ENCODE data around the gene MTM1.

DNA sequence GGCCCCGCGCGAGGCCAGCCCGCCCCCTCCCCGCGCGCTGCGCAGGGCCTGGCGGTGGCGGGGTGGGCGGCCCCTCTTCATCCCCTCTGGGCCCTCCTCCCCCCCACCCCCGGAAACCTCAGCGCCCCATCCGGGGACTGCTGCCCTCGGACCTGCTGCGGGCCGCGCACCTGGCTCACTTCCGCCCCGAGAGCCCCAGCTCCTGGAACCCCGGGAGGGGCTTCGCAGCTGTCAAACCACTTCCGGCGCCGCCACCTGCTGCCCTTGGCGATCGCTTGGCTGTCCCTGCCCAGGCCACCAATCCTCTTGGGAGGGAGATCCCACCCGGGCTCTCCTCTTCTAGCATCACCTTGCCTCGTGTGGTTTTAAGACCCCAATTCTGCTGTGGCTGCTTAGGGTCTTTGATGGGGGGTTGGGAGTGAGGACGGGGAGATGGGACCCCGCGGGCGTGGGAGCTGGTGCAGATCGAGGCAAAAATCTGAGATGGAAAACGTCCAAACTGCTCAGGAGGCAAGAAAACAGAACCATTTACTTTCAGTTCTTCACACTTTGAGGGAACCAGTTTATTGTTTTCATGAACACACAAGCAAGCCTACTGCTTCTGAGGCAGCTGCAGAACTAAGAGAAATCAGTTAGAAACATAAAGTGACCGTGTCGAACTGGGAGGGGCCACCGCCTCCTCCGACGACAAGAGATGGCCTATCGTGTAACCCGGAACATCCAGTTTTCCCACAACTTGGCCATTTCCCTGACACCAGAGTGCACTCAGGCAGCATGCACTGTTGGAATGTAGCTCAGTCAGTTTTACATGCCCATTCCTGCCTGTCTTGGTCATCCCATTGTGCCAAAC, 125.5 kb downstream of the MTM1 start:
- TF ChIP-seq EZH2 (IDR thresholded peaks at IDR 0.05; ENCODE audit: insufficient read depth, poor library complexity, severe bottlenecking): no peak
- no peak for TF ChIP-seq EZH2phosphoT487 (IDR thresholded peaks at IDR 0.05; ENCODE audit: insufficient read depth, low read depth)

All from GM23248 (cell line).